Measurements from ENCODE around the gene IPCEF1.
"Not testable (repeated sequence)": the region's sequence is repeated elsewhere in the genome, so short reads cannot be mapped to it uniquely, and the experiment has no call there.

Gene IPCEF1

GRCh38 chr6:154218301-154218700 lies 138.3 kb downstream of the IPCEF1 start:
- DNase-seq, result no peak

GRCh38 chr6:154213782-154214181 lies 142.8 kb downstream of the IPCEF1 start:
- no peak for DNase-seq

GRCh38 chr6:154210678-154211077 lies 145.9 kb downstream of the IPCEF1 start:
- no peak for DNase-seq

DNA sequence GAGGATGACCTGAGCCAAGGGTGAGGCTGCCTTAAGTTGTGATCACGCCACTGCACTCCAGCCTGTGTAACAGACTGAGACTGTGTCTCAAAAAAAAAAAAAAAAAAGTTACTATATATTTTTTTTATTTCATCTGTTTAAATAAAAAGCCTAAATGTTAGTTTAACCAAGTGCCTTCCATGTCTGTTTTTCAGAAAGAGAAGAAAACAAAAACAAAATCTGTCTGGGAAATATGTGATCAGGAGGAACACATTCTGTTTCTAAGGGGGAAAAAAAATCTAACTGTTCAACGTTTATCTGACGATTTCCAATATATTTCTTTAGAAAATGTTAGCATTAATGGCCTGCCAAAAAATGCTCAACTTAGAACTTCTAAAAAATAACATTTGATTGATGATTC lies 147.0 kb downstream of the IPCEF1 start:
- DNase-seq, result no peak

GRCh38 chr6:154206996-154207395 lies 149.6 kb downstream of the IPCEF1 start:
- no peak for DNase-seq

GRCh38 chr6:154206141-154206540 lies 150.5 kb downstream of the IPCEF1 start:
- no peak for DNase-seq

DNA sequence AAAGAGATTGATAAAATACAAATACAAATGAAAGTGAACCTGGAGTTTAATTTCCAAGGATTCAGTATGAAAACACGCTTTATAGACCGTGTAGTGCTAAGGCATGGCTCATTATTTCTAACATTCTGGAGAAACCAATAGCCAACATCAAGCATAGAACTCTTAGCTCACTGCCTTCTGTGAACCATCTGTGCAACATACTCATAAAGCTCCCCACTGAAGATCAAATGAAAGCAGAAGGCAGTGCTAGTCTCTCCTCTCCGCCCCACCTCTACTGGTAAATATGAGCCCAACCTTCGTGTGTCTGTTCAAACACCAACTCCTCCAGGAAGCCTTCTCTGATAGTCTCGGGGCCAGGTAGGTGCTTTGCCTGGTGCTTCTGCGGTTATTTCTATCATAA lies 153.6 kb downstream of the IPCEF1 start:
- DNase-seq, result no peak

GRCh38 chr6:154202339-154202738 lies 154.3 kb downstream of the IPCEF1 start:
- DNase-seq, result no peak

DNA sequence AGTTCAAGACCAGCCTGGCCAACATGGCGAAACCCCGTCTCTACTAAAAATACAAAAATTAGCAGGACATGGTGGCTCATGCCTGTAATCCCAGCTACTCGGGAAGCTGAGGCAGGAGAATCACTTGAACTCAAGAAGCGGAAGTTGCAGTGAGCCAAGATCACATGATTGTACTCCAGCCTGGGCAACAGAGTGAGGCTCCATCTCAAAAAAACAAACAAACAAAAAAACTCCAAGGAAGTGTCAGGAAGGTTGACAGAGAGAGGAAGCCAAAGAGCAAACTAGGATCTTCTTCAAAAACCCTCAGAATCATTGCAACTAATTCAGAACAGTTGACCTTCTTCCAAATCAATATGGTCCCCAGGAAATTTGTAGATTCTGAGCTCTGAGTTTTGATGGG lies 154.9 kb downstream of the IPCEF1 start:
- not testable (repeated sequence) for DNase-seq

- DNase-seq, result peak in 1 of 2 experiments; percentile 47
These were observed 159.3 kb downstream of the IPCEF1 start for GRCh38 chr6:154197196-154197860.

DNA sequence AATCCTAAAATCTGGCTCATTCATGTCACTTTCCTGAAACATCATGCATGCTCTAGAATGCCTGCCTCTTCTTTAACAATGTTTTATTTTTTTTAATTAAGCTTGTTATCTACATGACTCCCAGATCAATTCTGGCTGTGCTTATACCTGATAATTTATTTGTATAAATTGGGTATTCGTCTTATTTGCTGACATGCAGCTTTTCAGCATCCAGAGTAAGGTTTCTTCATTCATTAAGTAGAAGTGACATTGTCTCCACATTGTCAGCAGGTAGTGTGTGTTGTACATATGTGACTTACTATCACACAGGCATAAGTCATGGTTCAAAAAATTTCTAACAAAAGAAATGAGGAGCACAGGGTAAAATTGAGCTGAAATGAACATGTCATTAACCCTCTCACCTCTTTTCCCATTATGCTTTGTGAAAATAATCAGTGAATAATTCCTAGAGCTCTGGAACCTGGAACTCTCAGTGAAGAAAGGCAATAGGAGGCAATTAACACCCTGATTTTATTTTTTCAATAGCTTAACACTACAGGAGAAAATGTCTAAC lies 160.2 kb downstream of the IPCEF1 start:
- DNase-seq, result no peak

DNA sequence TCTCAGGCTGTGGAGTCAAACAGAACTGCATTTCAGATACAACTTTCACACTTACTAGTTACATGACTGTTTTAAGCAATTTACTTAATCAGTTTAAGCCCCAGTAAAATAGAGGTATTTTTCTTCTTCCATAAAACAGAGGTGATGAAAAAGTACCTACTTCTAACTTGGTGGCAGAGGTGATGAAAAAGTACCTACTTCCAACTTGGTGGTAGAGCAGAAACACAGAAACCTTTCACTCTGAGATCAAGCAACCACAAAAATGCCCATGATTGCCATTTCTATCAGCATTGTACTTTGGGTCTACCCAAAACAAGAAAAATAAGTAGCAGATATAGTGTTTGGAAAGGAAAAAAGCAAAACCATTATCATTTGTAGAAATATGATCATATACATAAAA lies 168.9 kb downstream of the IPCEF1 start:
- DNase-seq, result no peak

DNA sequence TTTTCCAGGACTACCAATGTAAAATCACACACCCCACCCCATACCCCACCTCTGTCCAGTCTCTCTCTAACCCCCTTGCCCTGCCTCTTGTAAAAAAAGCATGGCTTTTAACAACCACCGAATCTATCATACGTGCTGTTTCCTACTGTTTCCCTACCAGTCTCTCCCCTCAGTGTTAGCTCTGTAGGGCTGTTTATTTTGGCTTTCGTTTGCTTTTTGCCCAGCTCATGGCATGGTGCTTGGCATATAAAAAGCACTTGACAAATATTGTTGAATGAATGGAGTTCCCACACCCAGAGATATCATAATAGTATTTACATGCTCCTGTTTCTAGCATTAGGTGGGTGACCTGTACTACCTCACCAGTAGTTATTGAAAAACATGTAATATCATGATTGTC lies 169.4 kb downstream of the IPCEF1 start:
- DNase-seq, result no peak

GRCh38 chr6:154179434-154179833 lies 177.2 kb downstream of the IPCEF1 start:
- no peak for DNase-seq

DNA sequence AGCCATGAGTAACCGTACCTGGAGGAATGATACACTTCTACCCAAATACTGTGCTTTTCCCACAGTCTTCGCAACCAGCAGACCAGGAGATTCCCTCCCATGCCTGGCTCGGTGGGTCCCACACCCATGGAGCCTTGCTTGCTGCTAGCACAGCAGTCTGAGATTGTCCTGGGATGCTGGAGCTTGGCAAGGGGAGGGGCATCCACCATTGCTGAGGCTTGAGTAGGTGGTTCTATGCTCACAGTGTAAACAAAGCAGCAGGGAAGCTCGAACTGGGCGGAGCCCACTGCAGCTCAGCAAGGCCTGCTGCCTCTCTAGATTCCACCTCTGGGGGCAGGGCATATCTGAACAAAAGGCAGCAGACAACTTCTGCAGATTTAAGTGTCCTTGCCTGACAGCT lies 184.2 kb downstream of the IPCEF1 start:
- DNase-seq, result not testable (repeated sequence)

DNA sequence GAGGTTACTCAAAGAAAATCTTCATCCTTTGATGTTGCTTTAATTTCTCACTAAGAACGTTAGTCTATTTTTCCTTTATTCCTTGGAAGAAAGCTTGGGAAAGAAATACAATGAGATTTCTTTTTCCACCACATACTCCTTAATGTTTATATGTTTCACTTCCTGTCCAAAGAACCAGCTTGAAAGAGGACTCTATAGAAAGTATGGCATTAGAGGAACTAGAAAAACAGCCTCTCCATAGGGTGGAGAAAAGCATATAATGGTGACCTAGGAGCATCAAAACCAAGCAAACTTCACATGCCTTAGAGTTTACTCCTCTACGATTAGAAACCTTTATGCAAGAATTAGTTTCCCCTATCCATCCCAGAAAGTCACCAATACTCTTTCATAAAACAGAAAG lies 186.5 kb downstream of the IPCEF1 start:
- DNase-seq, result no peak

- no peak for DNase-seq
These were observed 187.3 kb downstream of the IPCEF1 start for GRCh38 chr6:154169193-154169847.

DNA sequence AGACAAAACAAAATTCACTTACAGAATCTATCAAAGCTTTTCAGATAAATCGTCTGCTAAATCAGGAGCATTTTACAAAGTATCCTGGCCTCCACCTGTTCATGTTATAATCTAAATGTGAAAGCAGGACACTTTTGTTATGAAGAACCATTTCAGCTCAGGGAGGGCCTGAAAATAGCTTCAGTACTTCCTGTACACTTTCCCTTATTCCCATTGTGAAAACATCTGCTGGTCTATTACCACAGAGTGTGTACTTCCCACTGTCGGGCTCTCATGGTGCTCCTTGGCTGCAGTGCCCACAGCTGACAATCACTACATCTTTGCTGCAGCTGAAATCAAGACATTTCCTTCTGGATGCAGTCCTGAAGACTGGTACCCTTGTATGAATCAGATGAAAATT lies 189.5 kb downstream of the IPCEF1 start:
- no peak for DNase-seq

GRCh38 chr6:154166140-154166539 lies 190.5 kb downstream of the IPCEF1 start:
- no peak for DNase-seq

GRCh38 chr6:154165478-154165877 lies 191.1 kb downstream of the IPCEF1 start:
- no peak for DNase-seq

DNA sequence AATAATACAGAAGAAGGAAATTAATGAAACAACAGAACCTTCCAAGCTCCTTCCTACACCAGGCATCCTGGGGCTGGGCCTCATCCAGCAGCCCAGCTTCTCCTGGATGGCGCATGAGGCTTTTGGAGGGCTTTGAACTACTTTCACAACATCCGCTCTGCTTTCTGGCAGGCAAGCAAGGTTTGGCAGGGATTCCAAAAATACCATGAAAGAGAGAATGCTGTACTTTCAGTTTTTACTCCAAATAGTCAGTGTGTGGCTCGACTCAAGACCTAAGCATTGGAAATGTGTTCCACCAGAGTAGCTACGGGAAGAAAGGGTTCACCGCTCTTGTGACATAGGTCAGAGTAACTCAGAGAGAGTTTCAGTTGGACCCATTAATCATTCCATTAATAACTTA lies 192.2 kb downstream of the IPCEF1 start:
- DNase-seq, result no peak

GRCh38 chr6:154161689-154162088 lies 194.9 kb downstream of the IPCEF1 start:
- no peak for DNase-seq

GRCh38 chr6:154159126-154159525 lies 197.5 kb downstream of the IPCEF1 start:
- no peak for DNase-seq

DNA sequence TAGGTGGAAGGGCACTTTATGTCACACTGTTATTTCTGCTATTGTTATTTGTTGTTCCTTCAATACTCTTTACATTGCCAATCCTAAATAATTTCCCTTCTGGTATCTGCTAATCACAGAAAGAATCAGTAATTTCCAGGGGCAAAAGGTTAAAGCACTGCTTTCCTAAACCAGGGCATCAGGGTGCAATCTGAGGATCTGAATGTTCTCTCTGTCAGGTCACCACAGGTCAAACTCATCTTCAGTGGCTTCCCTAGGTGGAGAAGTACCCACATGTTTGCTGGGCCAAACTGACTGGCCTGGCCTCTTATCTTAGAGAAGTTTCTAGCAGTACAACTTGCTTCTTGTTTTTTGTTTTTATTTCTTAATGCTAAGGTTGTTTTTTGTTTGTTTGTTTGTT lies 198.9 kb downstream of the IPCEF1 start:
- DNase-seq, result no peak

GRCh38 chr6:154157082-154157481 lies 199.5 kb downstream of the IPCEF1 start:
- no peak for DNase-seq

Measured in NCI-H524 (cell line).